HG03039 (cell line): ENCODE data around the gene NBEAL2.
"Not testable (repeated sequence)": the region's sequence is repeated elsewhere in the genome, so short reads cannot be mapped to it uniquely, and the experiment has no call there.

Experiments
- ATAC-seq: cut with Tn5 transposase; IDR thresholded peaks from one replicate; pipeline ENCODE4 v1.9.1; 2021; ENCODE audit warnings: mild to moderate bottlenecking, moderate library complexity; ENCODE audit not compliant: unreplicated experiment

Gene NBEAL2

GRCh38 chr3:46959161-46959511 lies 20.3 kb upstream of the NBEAL2 start:
- no peak for ATAC-seq

- no peak for ATAC-seq
Observed at GRCh38 chr3:46960081-46960701, 19.3 kb upstream of the NBEAL2 start.

GRCh38 chr3:46960835-46961234 lies 18.6 kb upstream of the NBEAL2 start:
- ATAC-seq, result no peak

- ATAC-seq, result no peak
Observed at GRCh38 chr3:46962427-46962826, 17.0 kb upstream of the NBEAL2 start.

GRCh38 chr3:46962990-46963389 lies 16.5 kb upstream of the NBEAL2 start:
- ATAC-seq, result no peak

DNA sequence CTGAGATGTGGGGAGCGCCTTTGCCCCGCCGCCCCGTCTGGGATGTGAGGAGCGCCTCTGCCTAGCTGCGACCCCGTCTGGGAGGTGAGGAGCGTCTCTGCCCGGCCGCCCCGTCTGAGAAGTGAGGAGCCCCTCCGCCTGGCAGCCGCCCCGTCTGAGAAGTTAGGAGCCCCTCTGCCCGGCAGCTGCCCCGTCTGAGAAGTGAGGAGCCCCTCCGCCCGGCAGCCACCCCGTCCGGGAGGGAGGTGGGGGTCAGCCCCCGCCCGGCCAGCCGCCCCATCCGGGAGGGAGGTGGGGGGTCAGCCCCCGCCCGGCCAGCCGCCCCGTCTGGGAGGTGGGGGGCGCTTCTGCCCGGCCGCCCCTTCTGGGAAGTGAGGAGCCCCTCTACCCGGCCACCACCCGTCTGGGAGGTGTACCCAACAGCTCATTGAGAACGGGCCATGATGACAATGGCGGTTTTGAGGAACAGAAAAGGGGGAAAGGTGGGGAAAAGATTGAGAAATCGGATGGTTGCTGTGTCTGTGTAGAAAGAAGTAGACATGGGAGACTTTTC lies 15.4 kb upstream of the NBEAL2 start:
- not testable (repeated sequence) for ATAC-seq

GRCh38 chr3:46965151-46965550 lies 14.3 kb upstream of the NBEAL2 start:
- ATAC-seq, result no peak

GRCh38 chr3:46966811-46967210 lies 12.7 kb upstream of the NBEAL2 start:
- ATAC-seq, result no peak

DNA sequence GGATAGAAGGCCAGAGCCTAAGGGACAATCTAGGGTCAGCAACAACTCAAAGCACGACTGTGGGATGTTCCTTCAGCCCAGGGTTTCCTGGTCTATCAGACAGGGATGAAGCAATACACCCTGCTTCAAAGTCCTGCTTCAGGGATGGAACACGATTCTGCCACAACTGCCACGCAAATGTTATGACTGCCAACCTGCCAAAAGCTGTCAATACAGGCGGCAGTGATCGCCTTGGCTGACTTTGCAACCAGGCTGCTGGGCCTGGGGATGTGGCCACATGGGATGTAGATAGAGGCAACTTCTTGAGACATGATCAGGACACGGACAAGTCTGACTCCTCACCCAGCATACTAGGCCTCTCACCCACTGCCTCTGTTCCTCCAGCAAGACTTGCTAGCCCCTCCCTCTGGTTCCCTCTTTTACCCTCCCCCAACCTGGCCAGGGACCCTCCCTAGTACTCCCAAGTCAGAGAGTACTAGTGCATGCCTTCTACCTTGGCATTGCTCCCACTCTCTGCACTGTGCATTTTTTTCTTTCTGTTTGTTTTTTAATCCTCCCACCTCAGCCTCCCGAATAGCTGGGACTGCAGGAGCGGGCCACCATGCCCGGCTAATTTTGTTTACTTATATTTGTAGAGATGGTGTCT lies 10.6 kb upstream of the NBEAL2 start:
- ATAC-seq, result no peak

- no peak for ATAC-seq
Observed at GRCh38 chr3:46970391-46971091, 8.9 kb upstream of the NBEAL2 start.

DNA sequence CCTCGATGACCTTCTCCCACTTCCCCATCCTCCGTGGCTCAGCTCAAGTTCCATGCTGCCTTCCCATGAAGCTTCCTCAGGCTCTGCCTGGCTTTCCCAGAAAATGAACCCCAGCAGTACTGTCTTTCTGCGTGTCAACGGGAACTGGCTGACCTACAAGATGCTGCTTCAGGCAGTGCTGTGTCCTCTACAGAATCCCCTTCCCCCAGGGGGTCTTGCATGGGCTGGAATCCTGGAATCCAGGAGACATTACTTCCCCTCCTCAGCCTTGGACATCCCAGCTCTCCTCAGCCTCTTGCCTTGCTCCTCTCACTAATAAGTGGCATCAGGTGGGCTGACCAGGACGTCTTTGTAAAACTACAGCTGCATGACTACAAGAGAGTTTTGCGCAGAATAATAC lies 8.3 kb upstream of the NBEAL2 start:
- ATAC-seq, result no peak

DNA sequence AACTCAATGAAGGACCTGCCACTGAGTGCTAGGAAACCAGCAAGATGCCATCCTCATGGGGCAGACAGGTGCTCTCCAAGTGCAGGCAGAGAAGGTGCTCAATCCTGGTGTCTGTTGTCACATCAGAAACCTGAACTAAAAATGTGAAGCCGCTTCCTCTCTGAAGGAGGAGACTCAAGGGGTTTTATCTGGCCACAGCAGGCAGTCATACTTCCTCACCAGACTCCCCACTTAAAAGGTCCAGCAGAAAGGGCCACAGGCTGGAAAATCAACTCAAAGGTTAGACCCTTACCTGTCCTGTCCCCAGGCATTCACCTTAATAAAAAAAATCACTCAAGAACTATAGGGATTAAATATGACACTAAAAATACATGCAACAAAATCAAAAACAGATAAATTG lies 7.7 kb upstream of the NBEAL2 start:
- no peak for ATAC-seq

- ATAC-seq, result no peak
Observed at GRCh38 chr3:46972396-46972795, 7.1 kb upstream of the NBEAL2 start.

- no peak for ATAC-seq
Observed at GRCh38 chr3:46974421-46975171, 4.9 kb upstream of the NBEAL2 start.

GRCh38 chr3:46976326-46977190 lies 2.9 kb upstream of the NBEAL2 start, which contains the start of gene CCDC12:
Gene CCDC12, minus strand, starts transcription at chr3:46976745. Its CDS starts 13 bp downstream, at chr3:46976732.
- ATAC-seq, result peak; percentile 52

- no peak for ATAC-seq
Observed at GRCh38 chr3:46977811-46978195, 1.7 kb upstream of the NBEAL2 start.

DNA sequence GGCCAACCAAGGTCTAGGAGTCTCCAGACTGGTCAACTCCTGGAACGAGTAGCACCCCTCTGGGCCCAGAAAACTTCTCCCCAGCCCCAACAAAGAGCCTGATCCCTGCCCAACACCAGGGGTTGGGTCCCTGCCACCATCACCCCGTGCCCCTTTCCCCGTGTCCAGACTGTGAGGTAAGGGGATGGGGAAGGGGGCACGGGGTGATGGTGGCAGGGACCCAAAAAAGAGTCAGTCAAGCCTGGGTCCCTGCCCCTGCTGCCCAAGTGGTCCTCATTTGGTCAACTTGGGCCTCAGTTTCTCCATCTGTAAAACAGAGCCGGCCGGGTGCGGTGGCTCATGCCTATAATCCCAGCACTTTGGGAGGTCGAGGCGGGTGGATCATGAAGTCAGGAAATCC lies 1.1 kb upstream of the NBEAL2 start:
- ATAC-seq, result no peak

DNA sequence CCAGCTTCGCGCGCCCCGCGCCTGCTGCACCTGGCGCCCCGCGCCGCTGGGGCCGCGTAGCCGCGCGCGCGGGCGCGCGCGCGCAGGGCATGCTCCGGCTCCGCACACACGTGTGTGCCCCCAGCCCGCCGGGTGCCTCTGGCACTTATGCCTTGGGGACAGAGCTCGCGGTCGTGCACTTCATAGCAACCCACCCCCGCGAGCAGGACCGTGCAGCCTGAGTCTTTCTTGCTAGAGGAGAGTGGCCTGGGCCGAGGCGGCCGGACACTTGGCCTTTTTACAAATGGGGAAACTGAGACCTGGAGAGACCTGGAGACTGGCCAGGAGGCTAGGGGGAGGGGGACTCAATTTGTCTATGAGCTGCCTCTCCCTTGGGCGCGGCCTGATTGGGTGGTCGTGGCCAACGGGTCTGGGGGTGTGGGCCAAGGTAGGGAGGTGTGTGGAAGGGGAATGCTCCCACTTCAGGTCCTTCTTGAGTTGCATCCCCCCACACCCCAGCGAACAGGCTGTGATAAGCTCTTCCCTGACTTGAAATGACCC lies 562 bp downstream of the NBEAL2 start:
- ATAC-seq, result peak; percentile 1

- no peak for ATAC-seq
Observed at GRCh38 chr3:46981932-46982471, 2.5 kb downstream of the NBEAL2 start.

DNA sequence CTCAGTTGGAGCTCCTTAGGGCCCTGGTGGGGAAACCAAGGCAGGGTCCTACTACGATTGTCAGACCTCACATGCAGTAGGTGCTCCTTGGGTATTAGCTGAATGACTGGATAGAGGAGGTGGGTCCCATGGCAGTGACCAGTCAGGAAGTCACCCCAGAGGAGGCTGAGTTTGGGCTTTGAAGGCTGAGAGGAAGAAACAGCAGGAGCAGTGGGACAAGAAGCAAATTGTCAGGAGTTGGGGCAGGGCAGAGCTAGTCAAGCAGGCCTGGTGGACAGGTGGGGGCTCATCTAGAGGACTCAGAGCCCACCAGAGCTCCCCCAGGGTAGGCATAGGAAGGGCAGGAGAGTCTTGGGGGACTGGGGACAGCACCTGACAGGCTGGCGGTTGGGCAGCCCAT lies 3.1 kb downstream of the NBEAL2 start:
- ATAC-seq, result no peak
